Lower leg skin (tissue), 4 donors: Measurements from ENCODE around the gene DDX51. TPM values are rescaled to one million over a fixed set of nuclear protein-coding genes. Genes with fewer than 3 reads are reported as not detected.

Source experiments
- DNase-seq, 2 donors: peaks; one replicate each; pipeline ENCODE4 v3.0.0-alpha.2; 2019; ENCODE audit warnings: low spot score in 2 of 2
- H3K4me3 ChIP-seq: fragments of 200-600 bp; sonication (generic); 2 replicates; pipeline ENCODE4 v1.5.1; 2017; ENCODE audit warnings: mild to moderate bottlenecking, low read depth; ENCODE audit not compliant: poor library complexity, severe bottlenecking
- CTCF ChIP-seq, 3 donors: fragments of 450-650 bp; IDR thresholded peaks; one replicate each; pipeline ENCODE4 v1.5.1; 2016; ENCODE audit warnings: antibody characterized with exemption in 3 of 3, mild to moderate bottlenecking in 3 of 3, moderate library complexity in 2 of 3
- POLR2A ChIP-seq, 2 donors: fragments of 450-650 bp; IDR thresholded peaks; one replicate each; pipeline ENCODE4 v1.6.1; 2016 to 2017; ENCODE audit warnings: antibody characterized with exemption in 2 of 2, mild to moderate bottlenecking in 1 of 2, moderate library complexity in 1 of 2
- WGBS, 2 donors: methylation state at CpG; one replicate each; pipeline ENCODE4 v1.1.5; 2018; 5-methylcytosine and 5-hydroxymethylcytosine counted together
- intact Hi-C: fragments of 100-400 bp; cut with DNase I; formaldehyde crosslinking; loops from one replicate; pipeline ENCODE4 v1.15.0; 2023; ENCODE audit warnings: low total_unique reads
- total RNA-seq, 4 donors: library from RNA; depleted of rRNA; stranded (reverse); fragments of >200 nt; gene quantifications; one replicate each; pipeline ENCODE4 v1.1.0, GENCODE V29; 2016

DDX51 gene
- total RNA-seq, 4 donors from 2014 or later: 11.1 to 31.8 (median 19.2) TPM

- 96% methylated on average over 9 of the region's 9 CpGs for WGBS, 2 donors
- no peak for DNase-seq
- TF ChIP-seq CTCF (IDR thresholded peaks at IDR 0.05): no peak
- TF ChIP-seq POLR2A (IDR thresholded peaks at IDR 0.05): no peak
- H3K4me3 ChIP-seq: no peak overlapping the region
- intact Hi-C loops: no loop called here
These were observed 28.6 kb downstream of the DDX51 start for GRCh38 chr12:132115500-132115899.

- peak in 1 of 2 donors; percentile 70 for DNase-seq
- H3K4me3 ChIP-seq: no peak overlapping the region
- TF ChIP-seq POLR2A (IDR thresholded peaks at IDR 0.05) (no peak), CTCF (IDR thresholded peaks at IDR 0.05) (no peak)
- intact Hi-C loops: no loop called here
- WGBS, 2 donors: 97 to 98% methylated on average over 6 of the region's 6 CpGs
These were observed 29.5 kb downstream of the DDX51 start for GRCh38 chr12:132114667-132115066.

DNA sequence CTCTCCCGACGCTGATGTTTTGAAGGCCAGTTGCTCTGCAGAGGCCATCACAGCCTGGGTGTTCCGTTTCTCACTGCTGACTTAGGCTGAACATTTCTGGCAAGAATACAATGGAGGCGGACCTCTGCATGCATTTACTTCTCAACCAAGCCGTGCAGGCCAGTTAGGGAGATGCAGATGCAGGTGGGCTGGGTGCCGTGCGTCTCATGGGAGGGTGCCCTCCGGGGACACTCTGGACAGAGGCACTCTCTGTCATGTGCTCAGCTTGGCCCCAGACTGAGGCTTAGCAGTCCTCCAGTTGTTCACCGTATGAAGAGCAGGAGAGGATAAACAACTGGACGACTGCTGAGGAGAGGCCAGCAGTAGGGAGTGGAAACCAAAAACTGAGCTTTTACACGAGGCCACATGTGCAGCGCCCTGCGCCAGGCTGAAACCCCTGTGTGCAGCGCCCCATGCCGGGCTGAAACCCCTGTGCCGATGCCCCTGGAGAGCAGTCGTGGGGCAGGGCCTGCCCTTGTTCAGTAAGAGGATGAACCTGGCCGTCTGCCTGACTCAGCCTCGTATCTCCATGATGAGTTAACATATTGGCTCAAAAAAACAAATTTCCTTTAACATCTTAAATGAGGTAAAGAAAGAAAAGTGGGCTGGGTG lies 32.3 kb downstream of the DDX51 start:
- peak in 1 of 2 donors; percentile 49 for DNase-seq
- no peak for TF ChIP-seq POLR2A (IDR thresholded peaks at IDR 0.05)
- no peak for TF ChIP-seq CTCF (IDR thresholded peaks at IDR 0.05)
- intact Hi-C loops: no loop called here
- H3K4me3 ChIP-seq: no peak overlapping the region
- 91 to 92% methylated on average over 19 of the region's 19 CpGs for WGBS, 2 donors

DNA sequence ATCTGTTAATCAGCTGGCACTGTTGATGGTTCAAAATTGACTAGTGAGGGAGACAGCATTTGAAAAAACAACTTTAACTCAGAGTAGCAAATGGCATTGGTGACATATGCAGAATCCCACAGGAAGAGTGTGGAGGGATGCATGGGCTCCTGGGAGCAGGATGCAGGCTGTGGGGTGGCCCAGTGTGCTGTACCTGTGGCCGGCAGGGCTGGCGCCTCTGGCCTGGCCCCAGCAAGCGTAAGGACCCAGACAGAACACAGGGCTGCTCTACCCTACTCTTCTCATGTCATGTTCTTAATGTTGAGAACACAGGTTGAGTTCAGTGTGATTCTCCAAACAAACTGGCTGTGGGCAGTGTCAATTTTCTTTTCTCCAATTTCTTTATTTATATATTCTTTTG lies 33.4 kb downstream of the DDX51 start:
- no peak for DNase-seq
- 93 to 96% methylated on average over 3 of the region's 3 CpGs for WGBS, 2 donors

DNA sequence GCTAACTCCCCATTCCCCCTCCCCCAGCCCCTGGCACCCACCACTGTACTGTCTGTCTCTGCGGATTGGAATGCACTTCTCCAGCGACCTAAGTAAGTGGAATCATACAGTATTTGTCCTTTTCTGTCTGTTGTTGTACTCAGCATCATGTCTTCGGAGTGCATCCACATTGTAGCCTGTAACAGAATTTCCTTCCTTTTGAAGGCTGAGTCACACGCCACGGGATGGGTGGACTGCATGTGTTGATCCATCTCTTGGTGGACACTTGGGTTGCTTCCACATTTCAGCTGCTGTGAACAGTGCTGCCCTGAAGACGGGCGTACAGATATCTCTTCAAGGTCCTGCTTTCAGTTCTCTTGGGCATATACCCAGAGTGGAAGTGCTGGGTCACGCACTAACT lies 34.4 kb downstream of the DDX51 start:
- H3K4me3 ChIP-seq: no peak overlapping the region
- intact Hi-C loops: no loop called here
- no peak for TF ChIP-seq CTCF (IDR thresholded peaks at IDR 0.05)
- TF ChIP-seq POLR2A (IDR thresholded peaks at IDR 0.05): no peak
- WGBS, 2 donors: 90 to 91% methylated on average over 8 of the region's 8 CpGs
- no peak for DNase-seq

More for the DNA sequence above, 33.4 kb downstream of the DDX51 start:
- intact Hi-C loops: no loop called here
- no peak overlapping the region for H3K4me3 ChIP-seq
- TF ChIP-seq CTCF (IDR thresholded peaks at IDR 0.05) (no peak), POLR2A (IDR thresholded peaks at IDR 0.05) (no peak)
